Left lung (tissue), 10 donors: Measurements from ENCODE around the gene ALKBH3. TPM values are rescaled to one million over a fixed set of nuclear protein-coding genes. Genes with fewer than 3 reads are reported as not detected.

Experiments used
- ATAC-seq: fragments of 200-7000 bp; cut with Tn5 transposase; one replicate; pipeline ENCODE4 v1.9.1; 2020; ENCODE audit warnings: moderate library complexity
- DNase-seq, 4 donors: peaks; one replicate each; pipeline ENCODE4 v3.0.0-alpha.2; 2013 to 2020
- H3K27ac ChIP-seq, 2 donors: fragments of 200-600 bp; sonication (generic) in 1 of 2; one replicate each; pipeline versions ENCODE4 v1.5.0 to v1.8.0; 2020 to 2021
- H3K27me3 ChIP-seq, 2 donors: fragments of 200-600 bp; sonication (generic) in 1 of 2; one replicate each; pipeline versions ENCODE4 v1.5.0 to v1.8.0; 2020 to 2021
- H3K36me3 ChIP-seq, 2 donors: fragments of 200-600 bp; sonication (generic) in 1 of 2; one replicate each; pipeline versions ENCODE4 v1.5.0 to v1.8.0; 2020 to 2021
- H3K4me1 ChIP-seq, 2 donors: fragments of 200-600 bp; one replicate each; pipeline ENCODE4 v1.8.0; 2021
- H3K4me3 ChIP-seq, 2 donors: fragments of 200-600 bp; sonication (generic) in 1 of 2; one replicate each; pipeline versions ENCODE4 v1.5.0 to v1.8.0; 2020 to 2021; ENCODE audit warnings: mild to moderate bottlenecking in 1 of 2
- H3K9me3 ChIP-seq, 2 donors: fragments of 200-600 bp; sonication (generic) in 1 of 2; one replicate each; pipeline versions ENCODE4 v1.5.0 to v1.8.0; 2020 to 2021
- CTCF ChIP-seq, 2 donors: fragments of 200-600 bp; sonication (generic) in 1 of 2; IDR thresholded peaks; one replicate each; pipeline versions ENCODE4 v1.5.0 to v1.8.0; 2021; ENCODE audit warnings: antibody characterized with exemption in 2 of 2
- intact Hi-C, 2 donors: fragments of 100-400 bp; cut with DNase I; formaldehyde crosslinking; loops; one replicate each; pipeline versions ENCODE4 v1.11.2 to v1.14.2; 2022
- polyA plus RNA-seq, 6 donors: library from polyadenylated mRNA; unstranded; fragments of 120-200 nt; gene quantifications; one replicate each; pipeline ENCODE4 v1.2.1, GENCODE V29; 2013; ENCODE audit not compliant: insufficient read length in 6 of 6
- total RNA-seq, 2 donors: library from RNA; stranded (reverse); fragmentation: NEBNext Ultra II Directional; extraction: Animal tissue kit (Norgen Biotek cat#: 25700); gene quantifications; one replicate each; pipeline ENCODE4 v1.2.1, GENCODE V29; 2021
- donor health status: DM: no; HTN: yes; CAD: no.
- donor health status: DM: no; HTN: no; CAD: no.

Gene ALKBH3
- total and polyA plus RNA-seq, 8 donors = 28.8 to 43.3 (median 40.1) TPM

- H3K27me3 ChIP-seq = no peaks in the 10 kb centered on the region
- DNase-seq (no peak), ATAC-seq (no peak)
- peaks cover 18 to 24% of the 10 kb centered on the region in 2 donors for H3K4me1 ChIP-seq
- intact Hi-C loops = no loop called here
- H3K4me3 ChIP-seq = no peak overlapping the region
- no peak for TF ChIP-seq CTCF (IDR thresholded peaks at IDR 0.05)
- no peak overlapping the region for H3K27ac ChIP-seq
- H3K9me3 ChIP-seq = no peaks in the 10 kb centered on the region
- peaks cover 0 to 18% of the 10 kb centered on the region in 2 donors for H3K36me3 ChIP-seq
Observed at GRCh38 chr11:43925063-43925931, 44.7 kb downstream of the ALKBH3 start.

GRCh38 chr11:43925932-43926505 lies 45.4 kb downstream of the ALKBH3 start:
- H3K4me3 ChIP-seq = no peak overlapping the region
- DNase-seq (peak in 2 of 4 donors; percentile 68 to 76), ATAC-seq (no peak)
- H3K9me3 ChIP-seq = no peaks in the 10 kb centered on the region
- no peak overlapping the region for H3K27ac ChIP-seq
- no peaks in the 10 kb centered on the region for H3K27me3 ChIP-seq
- intact Hi-C loops = no loop called here
- H3K36me3 ChIP-seq = peaks cover 0 to 14% of the 10 kb centered on the region in 2 donors
- peaks cover 16 to 19% of the 10 kb centered on the region in 2 donors for H3K4me1 ChIP-seq
- TF ChIP-seq CTCF (IDR thresholded peaks at IDR 0.05) = no peak

GRCh38 chr11:43927070-43927469 lies 46.4 kb downstream of the ALKBH3 start:
- DNase-seq = no peak
- ATAC-seq = no peak
- Histone ChIP-seq H3K9me3 (no peaks in the 10 kb centered on the region), H3K27me3 (no peaks in the 10 kb centered on the region), H3K4me1 (peaks cover 9 to 16% of the 10 kb centered on the region in 2 donors), H3K27ac (no peak overlapping the region), H3K4me3 (no peak overlapping the region), H3K36me3 (peaks cover 0 to 5% of the 10 kb centered on the region in 2 donors)
- TF ChIP-seq CTCF (IDR thresholded peaks at IDR 0.05) = no peak
- intact Hi-C loops = no loop called here

GRCh38 chr11:43927925-43928707 lies 47.5 kb downstream of the ALKBH3 start:
- Histone ChIP-seq H3K36me3 (no peaks in the 10 kb centered on the region), H3K4me1 (peaks cover 2 to 16% of the 10 kb centered on the region in 2 donors), H3K4me3 (no peak overlapping the region), H3K27ac (no peak overlapping the region), H3K9me3 (no peaks in the 10 kb centered on the region), H3K27me3 (no peaks in the 10 kb centered on the region)
- no peak for TF ChIP-seq CTCF (IDR thresholded peaks at IDR 0.05)
- intact Hi-C loops = no loop called here
- ATAC-seq (no peak), DNase-seq (no peak)

- DNase-seq (no peak), ATAC-seq (no peak)
- no peaks in the 10 kb centered on the region for H3K9me3 ChIP-seq
- peaks cover 0 to 12% of the 10 kb centered on the region in 2 donors for H3K4me1 ChIP-seq
- no peaks in the 10 kb centered on the region for H3K36me3 ChIP-seq
- no peak for TF ChIP-seq CTCF (IDR thresholded peaks at IDR 0.05)
- H3K27ac ChIP-seq = no peak overlapping the region
- intact Hi-C loops = no loop called here
- no peaks in the 10 kb centered on the region for H3K27me3 ChIP-seq
- no peak overlapping the region for H3K4me3 ChIP-seq
Observed at GRCh38 chr11:43928721-43929120, 48.1 kb downstream of the ALKBH3 start.
